ENCODE results near the gene CFAP251.
A peak's percentile ranks its signal among the peaks of the same experiment; 100 is the strongest.

CFAP251 gene

DNA sequence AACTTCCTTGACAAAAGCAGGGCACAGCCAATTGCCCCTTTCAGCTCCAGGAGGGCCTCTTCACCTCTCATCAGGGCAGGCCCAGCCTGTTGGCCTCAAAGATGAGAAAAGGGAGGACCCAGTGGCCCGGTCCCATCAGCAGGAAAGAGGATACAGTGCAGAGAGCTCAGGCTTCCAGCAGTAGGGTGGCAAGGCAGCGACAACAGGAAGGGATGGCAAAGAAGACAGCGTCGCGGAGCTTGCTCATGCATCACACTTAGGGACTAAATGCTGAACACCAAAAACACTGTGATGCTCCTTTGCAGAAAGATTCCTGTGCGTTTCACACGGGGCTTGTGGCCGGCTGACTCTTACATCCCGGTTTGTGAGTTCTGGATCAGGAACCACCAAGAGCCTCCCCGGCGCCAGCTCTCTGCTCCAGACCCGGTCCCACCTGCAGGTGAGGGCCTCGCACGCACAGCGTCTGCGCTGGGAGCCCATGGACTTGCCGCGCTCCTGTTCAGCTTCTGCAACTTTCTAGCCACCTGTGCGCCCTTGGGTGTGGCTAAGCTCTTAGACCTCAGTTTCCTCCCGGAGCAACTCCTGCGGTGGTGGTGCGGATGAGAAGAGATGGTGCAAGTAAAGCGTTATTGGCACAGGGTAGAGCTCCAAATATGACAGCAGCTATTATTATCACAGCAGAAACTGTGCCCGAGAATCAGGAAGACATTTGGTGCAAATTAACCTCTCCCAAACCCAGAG lies 88.0 kb downstream of the CFAP251 start:
- DNase-seq: no peak

GRCh38 chr12:122009741-122010140 lies 91.3 kb downstream of the CFAP251 start:
- no peak for DNase-seq

GRCh38 chr12:122012184-122012583 lies 93.8 kb downstream of the CFAP251 start:
- DNase-seq: no peak

GRCh38 chr12:122013136-122013535 lies 94.7 kb downstream of the CFAP251 start:
- no peak for DNase-seq

- no peak for DNase-seq
These were observed 95.6 kb downstream of the CFAP251 start for GRCh38 chr12:122013791-122014590.

- no peak for DNase-seq
These were observed 96.4 kb downstream of the CFAP251 start for GRCh38 chr12:122014781-122015180.

- no peak for DNase-seq
These were observed 100.1 kb downstream of the CFAP251 start for GRCh38 chr12:122018457-122018856.

DNA sequence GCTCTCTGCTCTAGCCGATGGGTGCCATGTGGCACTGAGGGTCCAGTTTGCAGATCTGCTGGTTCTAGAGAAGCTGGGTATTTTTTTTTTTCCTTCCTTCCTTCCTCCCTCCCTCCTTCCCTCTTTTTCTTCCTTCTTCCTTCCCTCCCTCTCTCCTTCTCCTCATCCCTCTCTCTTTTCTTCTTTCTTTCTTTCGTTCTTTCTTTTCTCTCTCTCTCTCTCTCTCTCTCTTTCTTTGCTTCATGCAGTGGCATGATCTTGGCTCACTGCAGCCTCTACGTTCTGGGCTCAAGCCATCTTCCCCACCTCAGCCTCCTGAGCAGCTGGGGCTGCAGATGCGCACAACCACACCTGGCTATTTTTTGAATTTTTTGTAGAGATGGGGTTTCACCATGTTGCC lies 100.5 kb downstream of the CFAP251 start:
- DNase-seq: no peak

DNA sequence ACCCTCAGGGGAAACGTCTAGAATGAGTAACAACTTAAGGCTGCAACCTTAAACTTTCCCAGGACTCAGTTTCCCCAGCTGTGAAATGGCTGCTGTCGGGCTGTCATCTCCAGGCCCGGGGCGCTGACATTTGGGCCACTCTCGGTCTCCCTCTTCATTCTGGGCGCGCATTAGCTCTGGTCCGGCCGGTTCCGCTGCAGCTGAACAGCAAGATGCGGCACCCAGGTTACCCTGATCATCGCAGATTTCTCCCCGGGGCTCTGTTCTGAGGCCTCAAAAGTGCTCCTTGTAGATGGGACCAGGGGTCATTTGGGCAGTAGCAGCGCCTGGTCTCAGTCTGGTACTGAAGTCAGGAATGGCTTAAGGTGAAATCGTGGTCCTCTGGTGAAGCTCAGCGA lies 102.4 kb downstream of the CFAP251 start:
- DNase-seq: no peak

GRCh38 chr12:122021193-122021821 lies 102.9 kb downstream of the CFAP251 start:
- DNase-seq: no peak

- no peak for DNase-seq
These were observed 103.5 kb downstream of the CFAP251 start, which contains the start of gene BCL7A for GRCh38 chr12:122021822-122022392. Gene BCL7A (plus strand): TSS chr12:122021884. CDS start chr12:122022092, 208 bp downstream.

- no peak for DNase-seq
These were observed 104.3 kb downstream of the CFAP251 start for GRCh38 chr12:122022393-122023338.

GRCh38 chr12:122023339-122024131 lies 105.1 kb downstream of the CFAP251 start:
- DNase-seq: peak; percentile 46

GRCh38 chr12:122024132-122024785 lies 105.9 kb downstream of the CFAP251 start:
- DNase-seq: no peak

GRCh38 chr12:122026706-122027333 lies 108.4 kb downstream of the CFAP251 start:
- DNase-seq: no peak

DNA sequence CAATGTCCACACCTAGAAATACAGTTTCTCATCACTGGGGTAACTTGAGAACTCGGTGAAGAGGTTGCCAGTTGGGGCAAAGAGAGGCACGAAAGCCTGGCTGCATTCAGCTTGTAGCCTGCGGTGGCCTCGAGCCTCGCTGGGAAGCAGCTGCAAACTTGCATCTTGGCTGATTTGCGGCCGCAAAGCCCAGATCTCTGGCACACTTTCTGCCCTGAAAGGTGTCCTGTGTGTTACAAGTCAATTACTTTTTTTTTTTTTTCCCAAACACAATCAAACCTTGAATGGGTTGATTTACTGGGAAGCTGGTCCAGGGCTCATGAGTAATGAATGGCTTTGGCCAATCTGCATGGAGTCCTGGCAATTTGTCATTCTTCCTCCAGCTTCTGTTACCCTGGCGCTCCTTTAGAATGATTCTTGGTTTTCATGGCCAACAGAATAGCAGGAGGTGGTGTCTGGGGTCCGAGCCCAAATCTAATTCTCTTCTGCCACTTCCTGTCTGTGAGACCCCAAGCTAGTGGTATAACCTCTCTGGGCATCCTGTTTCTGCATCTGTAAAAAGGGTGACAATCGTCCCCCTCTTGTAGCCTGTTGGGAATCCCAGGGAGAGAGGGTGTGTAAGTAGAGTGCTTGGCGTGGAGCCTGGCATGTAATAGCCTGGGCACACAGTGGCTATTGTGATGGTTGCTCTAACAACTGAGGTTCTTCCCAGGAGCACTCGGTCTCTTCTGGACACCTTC lies 109.9 kb downstream of the CFAP251 start:
- DNase-seq: no peak

- DNase-seq: no peak
These were observed 110.6 kb downstream of the CFAP251 start for GRCh38 chr12:122028905-122029560.

- DNase-seq: no peak
These were observed 111.4 kb downstream of the CFAP251 start for GRCh38 chr12:122029620-122030423.
